Measurements from ENCODE around the gene LRRN2. TPM values are rescaled to one million over a fixed set of nuclear protein-coding genes. Genes with fewer than 3 reads are reported as not detected.

LRRN2 gene
- total and polyA plus RNA-seq, 9 of the 15 experiments (the other 6 are each of a cell fraction or from before 2014, with no cell fraction given): 0.05 TPM; not detected in 8

DNA sequence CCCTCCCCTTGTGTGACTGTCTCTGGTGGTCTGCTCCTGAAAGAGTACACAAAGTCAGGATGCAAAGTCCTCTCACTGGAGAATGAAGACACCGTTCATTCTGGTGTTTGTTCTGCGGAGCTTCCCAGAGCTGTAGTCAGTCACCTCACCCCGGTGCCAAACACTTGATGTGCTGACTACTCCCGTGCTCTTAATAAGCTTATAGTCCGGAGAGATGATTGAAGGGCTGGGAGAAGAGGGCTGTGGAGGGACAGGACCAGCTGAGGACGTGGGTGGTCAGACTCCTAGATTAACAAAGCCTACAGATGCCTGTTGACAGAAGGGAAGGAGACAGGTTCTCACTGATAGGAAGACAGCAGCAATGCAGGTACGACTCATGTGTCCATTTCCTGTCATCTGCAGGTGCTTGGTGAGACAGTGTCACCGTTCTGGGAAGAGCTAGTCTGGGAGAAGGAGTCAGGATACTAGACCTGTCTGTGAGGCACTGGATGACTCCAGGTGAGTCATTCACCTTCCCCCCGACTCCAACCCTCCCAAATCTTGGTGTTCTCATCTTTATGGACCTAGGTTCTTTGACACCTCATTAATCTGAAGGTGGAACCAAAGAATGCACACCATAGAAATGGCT lies 40.4 kb upstream of the LRRN2 start (continued):
- TF ChIP-seq RFX1 (IDR thresholded peaks at IDR 0.05): no peak
- TF ChIP-seq XRCC5 (IDR thresholded peaks at IDR 0.05; ENCODE audit: low read depth, low read length): no peak
- TF ChIP-seq ZNF780A (CRISPR knock-in tag; IDR thresholded peaks at IDR 0.05): no peak
- no peak for TF ChIP-seq CSDE1 (IDR thresholded peaks at IDR 0.05)
- no peak for TF ChIP-seq CREB1 (IDR thresholded peaks at IDR 0.05)
- no peak for TF ChIP-seq CREB1 (CRISPR knock-in tag; IDR thresholded peaks at IDR 0.05)
- TF ChIP-seq POLR3A (IDR thresholded peaks at IDR 0.05; ENCODE audit: borderline replicate concordance, extremely low read depth, insufficient read depth, insufficient read length): no peak
- TF ChIP-seq BMI1 (IDR thresholded peaks at IDR 0.05; ENCODE audit: low read length): no peak
- TF ChIP-seq MYC (IDR thresholded peaks at IDR 0.05; ENCODE audit: low read depth, low read length): no peak
- no peak for TF ChIP-seq MYC (CRISPR knock-in tag; IDR thresholded peaks at IDR 0.05; ENCODE audit: borderline replicate concordance, low read depth)
- no peak for TF ChIP-seq SRSF3 (IDR thresholded peaks at IDR 0.05; ENCODE audit: insufficient read depth, low read length)
- no peak for TF ChIP-seq ZC3H8 (IDR thresholded peaks at IDR 0.05)
- no peak for TF ChIP-seq DEAF1 (CRISPR knock-in tag; IDR thresholded peaks at IDR 0.05)
- TF ChIP-seq ZNF197 (CRISPR knock-in tag; IDR thresholded peaks at IDR 0.05; ENCODE audit: low read depth): no peak
- TF ChIP-seq, protein P1, sequence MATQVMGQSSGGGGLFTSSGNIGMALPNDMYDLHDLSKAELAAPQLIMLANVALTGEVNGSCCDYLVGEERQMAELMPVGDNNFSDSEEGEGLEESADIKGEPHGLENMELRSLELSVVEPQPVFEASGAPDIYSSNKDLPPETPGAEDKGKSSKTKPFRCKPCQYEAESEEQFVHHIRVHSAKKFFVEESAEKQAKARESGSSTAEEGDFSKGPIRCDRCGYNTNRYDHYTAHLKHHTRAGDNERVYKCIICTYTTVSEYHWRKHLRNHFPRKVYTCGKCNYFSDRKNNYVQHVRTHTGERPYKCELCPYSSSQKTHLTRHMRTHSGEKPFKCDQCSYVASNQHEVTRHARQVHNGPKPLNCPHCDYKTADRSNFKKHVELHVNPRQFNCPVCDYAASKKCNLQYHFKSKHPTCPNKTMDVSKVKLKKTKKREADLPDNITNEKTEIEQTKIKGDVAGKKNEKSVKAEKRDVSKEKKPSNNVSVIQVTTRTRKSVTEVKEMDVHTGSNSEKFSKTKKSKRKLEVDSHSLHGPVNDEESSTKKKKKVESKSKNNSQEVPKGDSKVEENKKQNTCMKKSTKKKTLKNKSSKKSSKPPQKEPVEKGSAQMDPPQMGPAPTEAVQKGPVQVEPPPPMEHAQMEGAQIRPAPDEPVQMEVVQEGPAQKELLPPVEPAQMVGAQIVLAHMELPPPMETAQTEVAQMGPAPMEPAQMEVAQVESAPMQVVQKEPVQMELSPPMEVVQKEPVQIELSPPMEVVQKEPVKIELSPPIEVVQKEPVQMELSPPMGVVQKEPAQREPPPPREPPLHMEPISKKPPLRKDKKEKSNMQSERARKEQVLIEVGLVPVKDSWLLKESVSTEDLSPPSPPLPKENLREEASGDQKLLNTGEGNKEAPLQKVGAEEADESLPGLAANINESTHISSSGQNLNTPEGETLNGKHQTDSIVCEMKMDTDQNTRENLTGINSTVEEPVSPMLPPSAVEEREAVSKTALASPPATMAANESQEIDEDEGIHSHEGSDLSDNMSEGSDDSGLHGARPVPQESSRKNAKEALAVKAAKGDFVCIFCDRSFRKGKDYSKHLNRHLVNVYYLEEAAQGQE (IDR thresholded peaks at IDR 0.05; ENCODE audit: borderline replicate concordance): no peak
- TF ChIP-seq, protein P1 (CRISPR knock-in tag; IDR thresholded peaks at IDR 0.05; ENCODE audit: low read depth): no peak
- TF ChIP-seq HNRNPL (IDR thresholded peaks at IDR 0.05; ENCODE audit: low read depth, low read length): no peak
- TF ChIP-seq HNRNPK (IDR thresholded peaks at IDR 0.05; ENCODE audit: low read depth, low read length, poor library complexity, severe bottlenecking): no peak
- no peak for TF ChIP-seq RBM17 (IDR thresholded peaks at IDR 0.05; ENCODE audit: borderline replicate concordance, low read depth, low read length)

All from K562 (cell line).